SIG-M5 treated with dmso at 0.1 percent for 504 hours (cell line): Measurements from ENCODE around the gene CRACDL.

ENCODE experiments used
- DNase-seq: peaks from one replicate; lab custom pipeline; 2025; ENCODE audit not compliant: unreplicated experiment; lab: John Stamatoyannopoulos, UW

Gene CRACDL

GRCh38 chr2:98866033-98866432 is 70.0 kb downstream of the CRACDL start:
- DNase-seq, result no peak

- DNase-seq, result no peak
Measured at GRCh38 chr2:98861601-98862000, 74.4 kb downstream of the CRACDL start.

GRCh38 chr2:98859323-98859722 is 76.7 kb downstream of the CRACDL start:
- no peak for DNase-seq

- no peak for DNase-seq
Measured at GRCh38 chr2:98857001-98857400, 79.0 kb downstream of the CRACDL start.

- DNase-seq, result peak; percentile 71
Measured at GRCh38 chr2:98854682-98855081, 81.3 kb downstream of the CRACDL start.

- DNase-seq, result no peak
Measured at GRCh38 chr2:98852932-98853331, 83.1 kb downstream of the CRACDL start.

- DNase-seq, result no peak
Measured at GRCh38 chr2:98850074-98850473, 86.0 kb downstream of the CRACDL start.

GRCh38 chr2:98849113-98849512 is 86.9 kb downstream of the CRACDL start:
- DNase-seq, result no peak

GRCh38 chr2:98847853-98848252 is 88.2 kb downstream of the CRACDL start:
- no peak for DNase-seq

- no peak for DNase-seq
Measured at GRCh38 chr2:98846041-98846440, 90.0 kb downstream of the CRACDL start.

- DNase-seq, result no peak
Measured at GRCh38 chr2:98842136-98842535, 93.9 kb downstream of the CRACDL start.

- no peak for DNase-seq
Measured at GRCh38 chr2:98839292-98839691, 96.7 kb downstream of the CRACDL start.

- DNase-seq, result no peak
Measured at GRCh38 chr2:98835831-98836385, 100.1 kb downstream of the CRACDL start.

- no peak for DNase-seq
Measured at GRCh38 chr2:98833917-98834263, 102.1 kb downstream of the CRACDL start.

- no peak for DNase-seq
Measured at GRCh38 chr2:98833172-98833916, 102.7 kb downstream of the CRACDL start.

GRCh38 chr2:98832172-98832571 is 103.9 kb downstream of the CRACDL start:
- DNase-seq, result no peak

GRCh38 chr2:98830571-98831145 is 105.4 kb downstream of the CRACDL start:
- no peak for DNase-seq

GRCh38 chr2:98829581-98830270 is 106.3 kb downstream of the CRACDL start:
- peak; percentile 15 for DNase-seq

GRCh38 chr2:98828793-98829371 is 107.1 kb downstream of the CRACDL start:
- peak; percentile 38 for DNase-seq

GRCh38 chr2:98828369-98828744 is 107.7 kb downstream of the CRACDL start:
- DNase-seq, result no peak

GRCh38 chr2:98827625-98828368 is 108.2 kb downstream of the CRACDL start:
- no peak for DNase-seq
